Gastrocnemius medialis (tissue), 4 donors: Measurements from ENCODE around the gene LYL1. TPM values are rescaled to one million over a fixed set of nuclear protein-coding genes. Genes with fewer than 3 reads are reported as not detected.

Source experiments
- ATAC-seq, 2 donors: fragments of 150-250 bp; one replicate each; pipeline ENCODE4 v1.9.1; 2016
- DNase-seq, 2 donors: peaks; one replicate each; pipeline ENCODE4 v3.0.0-alpha.2; 2019
- H3K27ac ChIP-seq, 4 donors: fragments of 200-600 bp; sonication (generic); 1 replicate in 1 of 4; 2 replicates in 3 of 4; pipeline ENCODE4 v1.5.1; 2016 to 2018; ENCODE audit warnings: mild to moderate bottlenecking in 2 of 4, moderate library complexity in 1 of 4
- H3K27me3 ChIP-seq, 3 donors: fragments of 200-600 bp; sonication (generic) in 2 of 3; 1 replicate in 1 of 3; 2 replicates in 2 of 3; pipeline versions ENCODE4 v1.5.1 to v1.6.0; 2016 to 2019; ENCODE audit warnings: mild to moderate bottlenecking in 1 of 3, moderate library complexity in 1 of 3
- H3K36me3 ChIP-seq, 2 donors: fragments of 200-600 bp; sonication (generic) in 1 of 2; one replicate each; pipeline ENCODE4 v1.5.1; 2017 to 2018
- H3K4me1 ChIP-seq, 2 donors: fragments of 200-600 bp; sonication (generic) in 1 of 2; one replicate each; pipeline ENCODE4 v1.5.1; 2016 to 2017; ENCODE audit warnings: mild to moderate bottlenecking in 2 of 2
- H3K4me3 ChIP-seq, 4 donors: fragments of 200-600 bp; sonication (generic) in 3 of 4; 1 replicate in 1 of 4; 2 replicates in 3 of 4; pipeline ENCODE4 v1.5.1; 2016 to 2019; ENCODE audit warnings: mild to moderate bottlenecking in 2 of 4
- H3K9me3 ChIP-seq, 3 donors: fragments of 200-600 bp; sonication (generic) in 2 of 3; 1 replicate in 1 of 3; 2 replicates in 2 of 3; pipeline ENCODE4 v1.5.1; 2016 to 2019
- POLR2A ChIP-seq, 2 donors: fragments of 450-650 bp; IDR thresholded peaks; one replicate each; pipeline ENCODE4 v1.6.1; 2017; ENCODE audit warnings: antibody characterized with exemption in 2 of 2, mild to moderate bottlenecking in 2 of 2, moderate library complexity in 2 of 2
- in situ Hi-C, 4 donors: fragments of 200-750 bp; cut with MboI; loops; one replicate each; pipeline versions ENCODE4 v1.15.0 to v1.8.0; 2017; ENCODE audit warnings: low sequenced_read_pairs in 4 of 4
- intact Hi-C: fragments of 100-400 bp; cut with DNase I; formaldehyde crosslinking; loops from one replicate; pipeline ENCODE4 v1.15.1; 2023; ENCODE audit warnings: low total_unique reads
- total RNA-seq, 4 donors: library from RNA; depleted of rRNA; stranded (reverse); fragments of >200 nt; gene quantifications; one replicate each; pipeline versions ENCODE4 v1.1.0 to v1.2.3, GENCODE V29; 2016
- TF ChIP-seq, protein P1 (sequence below), 5 experiments: fragments of 450-650 bp in 3 of 5; fragments of 200-600 bp in 2 of 5; sonication (generic) in 2 of 5; IDR thresholded peaks in 4 of 5; conservative IDR thresholded peaks in 1 of 5; 1 replicate in 4 of 5; 2 replicates in 1 of 5; pipeline ENCODE4 v1.5.1; 2016 to 2019; ENCODE audit warnings: antibody characterized with exemption in 5 of 5, mild to moderate bottlenecking in 3 of 5, moderate library complexity in 3 of 5

The LYL1 gene
- total RNA-seq, 4 donors from 2014 or later = 2.6 to 5.0 (median 3.1) TPM

GRCh38 chr19:13118424-13119193 lies 16.0 kb upstream of the LYL1 start:
- peak overlapping the region; percentile 48 to 82 (median 74) for H3K27ac ChIP-seq
- peaks cover 28 to 36% of the 10 kb centered on the region in 2 donors for H3K4me1 ChIP-seq
- ATAC-seq (peak in 1 of 2 donors; percentile 9), DNase-seq (peak; percentile 35 to 58)
- intact Hi-C loops = loop anchor here (1.0 to 10.0 kb wide), 4 partner anchors 32 to 384 kb away; partner anchors contain the start of genes DNASE2, GET3, IER2 and STX10
- TF ChIP-seq POLR2A (IDR thresholded peaks at IDR 0.05) = no peak
- TF ChIP-seq, protein P1, sequence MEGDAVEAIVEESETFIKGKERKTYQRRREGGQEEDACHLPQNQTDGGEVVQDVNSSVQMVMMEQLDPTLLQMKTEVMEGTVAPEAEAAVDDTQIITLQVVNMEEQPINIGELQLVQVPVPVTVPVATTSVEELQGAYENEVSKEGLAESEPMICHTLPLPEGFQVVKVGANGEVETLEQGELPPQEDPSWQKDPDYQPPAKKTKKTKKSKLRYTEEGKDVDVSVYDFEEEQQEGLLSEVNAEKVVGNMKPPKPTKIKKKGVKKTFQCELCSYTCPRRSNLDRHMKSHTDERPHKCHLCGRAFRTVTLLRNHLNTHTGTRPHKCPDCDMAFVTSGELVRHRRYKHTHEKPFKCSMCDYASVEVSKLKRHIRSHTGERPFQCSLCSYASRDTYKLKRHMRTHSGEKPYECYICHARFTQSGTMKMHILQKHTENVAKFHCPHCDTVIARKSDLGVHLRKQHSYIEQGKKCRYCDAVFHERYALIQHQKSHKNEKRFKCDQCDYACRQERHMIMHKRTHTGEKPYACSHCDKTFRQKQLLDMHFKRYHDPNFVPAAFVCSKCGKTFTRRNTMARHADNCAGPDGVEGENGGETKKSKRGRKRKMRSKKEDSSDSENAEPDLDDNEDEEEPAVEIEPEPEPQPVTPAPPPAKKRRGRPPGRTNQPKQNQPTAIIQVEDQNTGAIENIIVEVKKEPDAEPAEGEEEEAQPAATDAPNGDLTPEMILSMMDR (IDR thresholded peaks at IDR 0.05 in 4 of 5, conservative IDR thresholded peaks at IDR 0.05 in 1 of 5) = no peak
- H3K4me3 ChIP-seq = peak overlapping the region; percentile 84 to 95 (median 92)
- no peaks in the 10 kb centered on the region for H3K27me3 ChIP-seq
- peaks cover 0 to 13% of the 10 kb centered on the region in 2 donors for H3K36me3 ChIP-seq
- no peaks in the 10 kb centered on the region for H3K9me3 ChIP-seq
- in situ Hi-C loops = loop anchor here in 1 of 4 donors (25.0 kb wide), 1 partner anchor 144 kb away; no protein-coding TSS in a partner anchor

DNA sequence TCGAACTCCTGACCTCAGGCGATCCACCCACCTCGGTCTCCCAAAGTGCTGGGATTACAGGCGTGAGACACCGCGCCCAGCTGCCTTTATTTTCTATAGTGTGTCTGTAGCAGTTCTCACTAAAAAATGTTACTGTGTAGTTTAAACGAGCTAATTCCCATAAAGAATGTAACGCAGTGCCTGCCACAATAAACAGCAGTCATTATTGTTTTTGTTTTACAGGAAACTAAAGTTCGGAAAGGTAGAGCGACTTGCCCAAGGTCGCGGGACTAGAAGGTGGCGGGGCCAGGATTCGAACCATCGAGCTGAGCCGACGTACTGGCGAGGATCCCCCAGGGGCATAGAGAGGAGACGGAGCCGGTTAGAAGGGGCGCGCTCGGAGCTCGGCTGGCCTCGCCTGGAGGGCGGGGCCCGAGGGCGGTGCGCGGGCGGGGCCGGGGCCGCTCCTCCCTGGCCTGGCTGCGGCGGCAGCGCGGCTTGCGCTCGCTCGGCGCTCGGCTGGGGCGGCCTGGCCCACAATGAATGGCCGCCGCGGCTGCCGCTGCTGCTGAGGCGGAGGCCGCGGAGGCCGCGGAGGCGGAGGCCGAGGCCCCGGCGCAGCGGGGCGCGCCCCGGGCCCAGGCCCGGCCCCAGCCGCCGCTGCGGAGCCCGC lies 15.2 kb upstream of the LYL1 start, which contains the start of gene NACC1:
Gene NACC1, plus strand, starts transcription at position 493 of the 652 bp plus-strand sequence. CDS start 16,944 bp downstream, outside the sequence.
- Histone ChIP-seq H3K9me3 (no peaks in the 10 kb centered on the region), H3K4me3 (peak within 1 kb of the TSS; percentile 90 to 100 (median 94)), H3K4me1 (peaks cover 28 to 36% of the 10 kb centered on the region in 2 donors), H3K36me3 (peaks cover 0 to 20% of the 10 kb centered on the region in 2 donors), H3K27me3 (no peaks in the 10 kb centered on the region), H3K27ac (peak within 1 kb of the TSS; percentile 79 to 93 (median 86))
- in situ Hi-C loops = loop anchor here in 1 of 4 donors (25.0 kb wide), 1 partner anchor 144 kb away; no protein-coding TSS in a partner anchor
- TF ChIP-seq POLR2A (IDR thresholded peaks at IDR 0.05) = no peak
- TF ChIP-seq, protein P1 (IDR thresholded peaks at IDR 0.05 in 4 of 5, conservative IDR thresholded peaks at IDR 0.05 in 1 of 5) = peak in 1 of 5 experiments; percentile 11
- DNase-seq = peak; percentile 82 to 88
- ATAC-seq = peak; percentile 82 to 83
- intact Hi-C loops = loop anchor here (1.0 to 10.0 kb wide), 4 partner anchors 32 to 383 kb away; partner anchors contain the start of genes DNASE2, GET3, IER2 and STX10

GRCh38 chr19:13117176-13117771 lies 14.6 kb upstream of the LYL1 start:
- Histone ChIP-seq H3K4me3 (peak overlapping the region; percentile 79 to 100 (median 92)), H3K9me3 (no peaks in the 10 kb centered on the region), H3K4me1 (peaks cover 28 to 36% of the 10 kb centered on the region in 2 donors), H3K36me3 (peaks cover 0 to 27% of the 10 kb centered on the region in 2 donors), H3K27me3 (no peaks in the 10 kb centered on the region), H3K27ac (peak overlapping the region; percentile 79 to 93 (median 86))
- intact Hi-C loops (loop anchor here (5.0 to 10.0 kb wide), 2 partner anchors 235 to 382 kb away; partner anchors contain the start of genes DNASE2, GET3 and TRIR), in situ Hi-C loops (loop anchor here in 1 of 4 donors (25.0 kb wide), 1 partner anchor 145 kb away; no protein-coding TSS in a partner anchor)
- no peak for DNase-seq
- ATAC-seq = peak; percentile 1 to 22
- no peak for TF ChIP-seq POLR2A (IDR thresholded peaks at IDR 0.05)
- TF ChIP-seq, protein P1 (IDR thresholded peaks at IDR 0.05 in 4 of 5, conservative IDR thresholded peaks at IDR 0.05 in 1 of 5) = no peak
